Common myeloid progenitor, CD34-positive (primary cell): Measurements from ENCODE around the gene TLL2.

Experiments used
- CTCF ChIA-PET: fragments of 350-600 bp; sonication (Branson Sonifier 250); formaldehyde crosslinking; loops from one replicate; lab custom pipeline; 2021; ENCODE audit warnings: antibody characterized with exemption; lab: Charles Lee
- POLR2A ChIA-PET: fragments of 350-600 bp; sonication (Branson Sonifier 250); formaldehyde crosslinking; loops from one replicate; lab custom pipeline; 2021; ENCODE audit warnings: antibody characterized with exemption; lab: Charles Lee
- DNase-seq, 3 donors: peaks; one replicate each; pipeline versions ENCODE4 v3.0.0 to v3.0.0-alpha.2; 2013
- H3K27ac ChIP-seq, 2 experiments: 1 replicate in 1 of 2; 2 replicates in 1 of 2; pipeline ENCODE4 v1.7.0; 2013; ENCODE audit warnings: inconsistent platforms in 2 of 2, low read length in 2 of 2, mild to moderate bottlenecking in 2 of 2, low read depth in 1 of 2, moderate library complexity in 1 of 2; ENCODE audit not compliant: severe bottlenecking in 2 of 2, insufficient read depth in 1 of 2, poor library complexity in 1 of 2
- H3K27me3 ChIP-seq, 5 experiments: replicated peaks in 2 of 5; 1 replicate in 3 of 5; 2 replicates in 2 of 5; pipeline versions ENCODE4 v1.6.1 to v1.7.0; 2013; ENCODE audit warnings: low read length in 4 of 5, mild to moderate bottlenecking in 2 of 5, moderate library complexity in 2 of 5, inconsistent platforms in 1 of 5; ENCODE audit not compliant: insufficient read depth in 5 of 5, control insufficient read depth in 4 of 5
- H3K36me3 ChIP-seq, 4 experiments: 1 replicate in 2 of 4; 2 replicates in 2 of 4; pipeline versions ENCODE4 v1.6.1 to v1.7.0; 2013; ENCODE audit warnings: low read length in 3 of 4, control low read depth in 1 of 4, mild to moderate bottlenecking in 1 of 4; ENCODE audit not compliant: control insufficient read depth in 4 of 4, insufficient read depth in 4 of 4
- H3K4me1 ChIP-seq, 4 experiments: 1 replicate in 3 of 4; 2 replicates in 1 of 4; pipeline versions ENCODE4 v1.6.1 to v1.7.1; 2013; ENCODE audit warnings: low read length in 3 of 4, mild to moderate bottlenecking in 3 of 4, control low read depth in 1 of 4, inconsistent platforms in 1 of 4, moderate library complexity in 1 of 4; ENCODE audit not compliant: control insufficient read depth in 4 of 4, insufficient read depth in 4 of 4; ENCODE audit errors: control extremely low read depth in 1 of 4
- H3K4me3 ChIP-seq, 7 experiments: 1 replicate in 4 of 7; 2 replicates in 3 of 7; pipeline versions ENCODE4 v1.5.1 to v1.7.0; 2013; ENCODE audit warnings: mild to moderate bottlenecking in 7 of 7, low read length in 6 of 7, moderate library complexity in 6 of 7, inconsistent platforms in 2 of 7, low read depth in 2 of 7, control low read depth in 1 of 7; ENCODE audit not compliant: insufficient read depth in 4 of 7, control insufficient read depth in 1 of 7; ENCODE audit errors: extremely low read depth in 1 of 7
- H3K9me3 ChIP-seq, 5 experiments: 1 replicate in 4 of 5; 2 replicates in 1 of 5; pipeline versions ENCODE4 v1.6.1 to v1.7.1; 2013; ENCODE audit warnings: low read length in 4 of 5, mild to moderate bottlenecking in 2 of 5, inconsistent platforms in 1 of 5, low read depth in 1 of 5, moderate library complexity in 1 of 5; ENCODE audit not compliant: control insufficient read depth in 4 of 5, insufficient read depth in 2 of 5; ENCODE audit errors: control extremely low read depth in 1 of 5
- WGBS: methylation state at CpG from one replicate; pipeline ENCODE4 v1.1.5; 2013; ENCODE audit not compliant: insufficient coverage; 5-methylcytosine and 5-hydroxymethylcytosine counted together

Gene TLL2

GRCh38 chr10:96337106-96337505, 176.6 kb downstream of the TLL2 start:
- 92% methylated on average over 1 of the region's 2 CpGs for WGBS

DNA sequence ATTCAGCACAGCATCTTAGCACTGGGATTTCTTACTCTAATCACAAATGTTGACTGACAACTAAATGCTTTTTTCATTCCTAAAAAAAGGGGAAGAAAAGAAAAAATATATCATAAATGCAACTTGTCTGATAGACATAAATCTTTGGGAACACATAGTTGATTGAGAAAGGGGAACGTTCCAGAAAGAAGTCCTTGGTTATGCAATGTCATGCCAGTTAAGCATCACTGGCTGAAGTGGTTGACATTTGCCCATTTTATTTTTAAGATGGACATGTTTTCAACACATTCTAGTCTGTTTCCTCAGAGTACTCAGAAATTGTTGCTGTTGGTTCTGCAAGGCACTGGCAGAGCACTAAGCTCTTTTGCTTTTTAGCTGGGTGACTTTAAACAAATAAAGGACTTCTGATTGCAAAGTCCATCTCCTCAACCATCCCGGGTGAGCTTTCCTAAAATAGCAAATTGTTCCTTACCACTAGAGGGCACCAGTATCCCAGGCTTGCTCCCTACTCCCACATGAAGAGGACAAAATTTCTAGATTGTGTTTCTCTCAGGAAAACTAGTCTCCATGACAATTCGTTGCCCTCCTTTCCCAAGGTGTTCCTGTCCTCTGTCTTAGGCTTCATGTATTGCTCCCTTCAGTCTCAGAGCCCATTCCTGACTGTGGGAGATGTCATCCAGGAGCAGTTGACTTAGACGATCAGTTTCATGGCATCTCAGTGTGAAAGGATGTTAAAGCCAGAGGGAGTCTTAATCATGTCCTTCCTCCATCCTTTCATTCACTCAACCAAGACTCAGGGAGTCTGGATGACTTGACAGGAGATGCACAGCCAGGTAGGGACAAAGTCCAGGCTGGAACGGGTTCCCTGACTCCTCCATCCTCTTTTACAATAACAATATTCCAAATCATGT, 178.9 kb downstream of the TLL2 start:
- ChIA-PET POLR2A (interaction anchor here (0.7 kb wide), 1 partner anchor 105 kb away, joined by 3 read pairs; no protein-coding TSS in a partner anchor), CTCF (interaction anchor here (0.6 to 3.2 kb wide), 14 partner anchors 10 to 322 kb away, joined by 3 to 12 read pairs (median 3); no protein-coding TSS in a partner anchor)
- no peaks in the 10 kb centered on the region for H3K9me3 ChIP-seq
- H3K27ac ChIP-seq, result no peak overlapping the region
- 27% methylated on average over 4 of the region's 5 CpGs for WGBS
- H3K4me3 ChIP-seq, result no peak overlapping the region
- H3K27me3 ChIP-seq, result no peaks in the 10 kb centered on the region
- DNase-seq, result peak; percentile 11 to 74 (median 56)
- H3K36me3 ChIP-seq, result no peaks in the 10 kb centered on the region
- H3K4me1 ChIP-seq, result peaks cover 0 to 30% (median 9%) of the 10 kb centered on the region in 4 experiments

More at GRCh38 chr10:96337106-96337505, 176.6 kb downstream of the TLL2 start:
- H3K4me3 ChIP-seq, result no peak overlapping the region
- no peaks in the 10 kb centered on the region for H3K9me3 ChIP-seq
- CTCF ChIA-PET, result interaction anchor here (0.9 to 5.5 kb wide), 6 partner anchors 10 to 321 kb away, joined by 3 to 43 read pairs (median 4); no protein-coding TSS in a partner anchor
- peak in 1 of 3 donors; percentile 26 for DNase-seq
- POLR2A ChIA-PET, result interaction anchor here (0.6 kb wide), 1 partner anchor 21 kb away, joined by 3 read pairs; no protein-coding TSS in a partner anchor
- H3K36me3 ChIP-seq, result no peaks in the 10 kb centered on the region
- peaks cover 0 to 32% (median 9%) of the 10 kb centered on the region in 4 experiments for H3K4me1 ChIP-seq
- no peaks in the 10 kb centered on the region for H3K27me3 ChIP-seq
- H3K27ac ChIP-seq, result no peak overlapping the region

GRCh38 chr10:96333101-96333500, 180.6 kb downstream of the TLL2 start:
- Histone ChIP-seq H3K27ac (no peak overlapping the region), H3K4me1 (peaks cover 0 to 30% (median 14%) of the 10 kb centered on the region in 4 experiments), H3K27me3 (no peaks in the 10 kb centered on the region), H3K4me3 (no peak overlapping the region), H3K9me3 (no peaks in the 10 kb centered on the region), H3K36me3 (no peaks in the 10 kb centered on the region)
- ChIA-PET CTCF (interaction anchor here (1.5 to 3.2 kb wide), 3 partner anchors 12 to 103 kb away, joined by 4 to 12 read pairs (median 5); no protein-coding TSS in a partner anchor), POLR2A (no interaction called here)
- peak; percentile 25 to 81 (median 69) for DNase-seq
- no CpG with 5 or more reads among the region's 1 CpG for WGBS

DNA sequence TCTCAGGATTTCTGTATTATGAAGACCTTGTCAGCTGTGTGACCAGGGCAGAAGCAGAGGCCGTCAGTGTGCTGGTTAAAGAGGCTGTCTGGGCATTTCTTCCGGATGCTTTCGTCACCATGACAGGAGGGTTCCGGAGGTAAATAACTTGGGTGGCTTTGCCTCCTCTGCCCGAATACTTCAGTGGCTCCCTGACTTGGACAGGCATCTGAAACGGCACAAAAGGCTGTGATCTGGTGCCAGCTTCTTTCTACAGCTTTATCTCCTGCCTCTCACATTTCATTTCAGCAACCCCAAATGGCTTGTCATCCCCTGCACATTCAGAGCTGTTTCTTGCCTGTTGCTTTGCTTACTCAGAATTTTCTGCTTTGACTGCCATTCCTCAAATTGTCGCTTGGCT, 186.3 kb downstream of the TLL2 start:
- CTCF ChIA-PET, result interaction anchor here (1.3 kb wide), 1 partner anchor 14 kb away, joined by 4 read pairs; no protein-coding TSS in a partner anchor
- POLR2A ChIA-PET, result no interaction called here
- DNase-seq, result no peak
- Histone ChIP-seq H3K36me3 (peaks cover 0 to 4% (median 0%) of the 10 kb centered on the region in 4 experiments), H3K27ac (no peak overlapping the region), H3K9me3 (no peaks in the 10 kb centered on the region), H3K4me3 (no peak overlapping the region), H3K4me1 (peaks cover 0 to 11% (median 0%) of the 10 kb centered on the region in 4 experiments), H3K27me3 (peaks cover 0 to 8% (median 0%) of the 10 kb centered on the region in 5 experiments)
- WGBS, result 96% methylated on average over 7 of the region's 7 CpGs

GRCh38 chr10:96325719-96326373, 187.9 kb downstream of the TLL2 start:
- peaks cover 0 to 11% (median 0%) of the 10 kb centered on the region in 4 experiments for H3K4me1 ChIP-seq
- H3K9me3 ChIP-seq, result no peaks in the 10 kb centered on the region
- H3K36me3 ChIP-seq, result peaks cover 0 to 4% (median 0%) of the 10 kb centered on the region in 4 experiments
- DNase-seq, result no peak
- ChIA-PET CTCF (no interaction called here), POLR2A (no interaction called here)
- WGBS, result 60% methylated on average over 1 of the region's 4 CpGs
- no peak overlapping the region for H3K4me3 ChIP-seq
- no peak overlapping the region for H3K27ac ChIP-seq
- peaks cover 0 to 8% (median 0%) of the 10 kb centered on the region in 5 experiments for H3K27me3 ChIP-seq

- CTCF ChIA-PET, result interaction anchor here (1.0 to 1.5 kb wide), 4 partner anchors 10 to 94 kb away, joined by 3 to 4 read pairs (median 4); no protein-coding TSS in a partner anchor
These were observed 189.3 kb downstream of the TLL2 start for GRCh38 chr10:96324447-96324846.

More at GRCh38 chr10:96324447-96324846, 189.3 kb downstream of the TLL2 start:
- POLR2A ChIA-PET, result no interaction called here
- no peaks in the 10 kb centered on the region for H3K9me3 ChIP-seq
- H3K4me3 ChIP-seq, result no peak overlapping the region
- H3K27ac ChIP-seq, result no peak overlapping the region
- 100% methylated on average over 2 of the region's 2 CpGs for WGBS
- peaks cover 0 to 8% (median 0%) of the 10 kb centered on the region in 5 experiments for H3K27me3 ChIP-seq
- peaks cover 0 to 6% (median 3%) of the 10 kb centered on the region in 4 experiments for H3K4me1 ChIP-seq
- no peak for DNase-seq
- peaks cover 0 to 4% (median 0%) of the 10 kb centered on the region in 4 experiments for H3K36me3 ChIP-seq
